NCI-H2029 (cell line): ENCODE measurements around the gene SSU72.

Experiments
- DNase-seq: peaks from one replicate; lab custom pipeline; 2025; lab: John Stamatoyannopoulos, UW

SSU72 gene

GRCh38 chr1:1610796-1611195 is 36.1 kb upstream of the SSU72 start:
- DNase-seq = no peak

GRCh38 chr1:1609822-1610485 is 35.3 kb upstream of the SSU72 start:
- no peak for DNase-seq

GRCh38 chr1:1606232-1606631 is 31.6 kb upstream of the SSU72 start:
- DNase-seq = no peak

- no peak for DNase-seq
Observed at GRCh38 chr1:1605724-1606123, 31.1 kb upstream of the SSU72 start.

- DNase-seq = no peak
Observed at GRCh38 chr1:1605034-1605591, 30.4 kb upstream of the SSU72 start.

- no peak for DNase-seq
Observed at GRCh38 chr1:1604374-1605033, 29.8 kb upstream of the SSU72 start.

GRCh38 chr1:1603671-1604373 is 29.2 kb upstream of the SSU72 start:
- DNase-seq = no peak

- DNase-seq = no peak
Observed at GRCh38 chr1:1602968-1603506, 28.4 kb upstream of the SSU72 start.

GRCh38 chr1:1602304-1602967 is 27.8 kb upstream of the SSU72 start:
- DNase-seq = no peak

- DNase-seq = no peak
Observed at GRCh38 chr1:1601564-1602303, 27.1 kb upstream of the SSU72 start.

GRCh38 chr1:1600861-1601563 is 26.3 kb upstream of the SSU72 start:
- DNase-seq = no peak

GRCh38 chr1:1599935-1600860 is 25.5 kb upstream of the SSU72 start, which contains the start of gene FNDC10:
FNDC10 (minus strand) TSS chr1:1600135; CDS start chr1:1600015, 120 bp downstream.
- no peak for DNase-seq

- no peak for DNase-seq
Observed at GRCh38 chr1:1599030-1599934, 24.6 kb upstream of the SSU72 start.

- DNase-seq = no peak
Observed at GRCh38 chr1:1598720-1599029, 24.0 kb upstream of the SSU72 start.

- no peak for DNase-seq
Observed at GRCh38 chr1:1598051-1598719, 23.5 kb upstream of the SSU72 start.

GRCh38 chr1:1597275-1597930 is 22.7 kb upstream of the SSU72 start:
- no peak for DNase-seq

- DNase-seq = no peak
Observed at GRCh38 chr1:1596493-1597274, 22.0 kb upstream of the SSU72 start.
